Esophagus muscularis mucosa (tissue), 3 donors: ENCODE results near the gene SMIM13.

ENCODE experiments used
- CTCF ChIP-seq, 3 experiments: fragments of 200-600 bp in 2 of 3; fragments of 450-650 bp in 1 of 3; sonication (generic) in 2 of 3; IDR thresholded peaks; one replicate each; pipeline ENCODE4 v1.5.1; 2017 to 2019; ENCODE audit warnings: antibody characterized with exemption in 3 of 3, mild to moderate bottlenecking in 2 of 3, moderate library complexity in 1 of 3
- POLR2A ChIP-seq: fragments of 450-650 bp; IDR thresholded peaks from one replicate; pipeline ENCODE4 v1.6.1; 2017; ENCODE audit warnings: antibody characterized with exemption, moderate library complexity, mild to moderate bottlenecking, low read depth

- TF ChIP-seq POLR2A (no peak), CTCF (IDR thresholded peaks at IDR 0.05) (no peak)
Observed at GRCh38 chr6:11096109-11096508, 2.5 kb downstream of the SMIM13 start.
